GM13977 (cell line): ENCODE data around the gene TBRG4.

Source experiments
- DNase-seq: peaks from one replicate; pipeline ENCODE4 v3.0.0; 2012; ENCODE audit warnings: low spot score
- in situ Hi-C: fragments of 300-500 bp; cut with MboI; formaldehyde crosslinking; loops from one replicate; pipeline ENCODE4 v1.12.0; 2022; ENCODE audit warnings: low sequenced_read_pairs, low pct_unique_long_range_greater_than_20kb, mixed read lengths, inconsistent platforms; ENCODE audit not compliant: unreplicated experiment
- TF ChIP-seq, protein P1 (sequence below): IDR thresholded peaks from 2 replicates; pipeline ENCODE4 v1.5.1; 2012; ENCODE audit warnings: mild to moderate bottlenecking, control low read depth; ENCODE audit not compliant: insufficient read depth; ENCODE audit errors: extremely low read depth, missing control alignments

Gene TBRG4

DNA sequence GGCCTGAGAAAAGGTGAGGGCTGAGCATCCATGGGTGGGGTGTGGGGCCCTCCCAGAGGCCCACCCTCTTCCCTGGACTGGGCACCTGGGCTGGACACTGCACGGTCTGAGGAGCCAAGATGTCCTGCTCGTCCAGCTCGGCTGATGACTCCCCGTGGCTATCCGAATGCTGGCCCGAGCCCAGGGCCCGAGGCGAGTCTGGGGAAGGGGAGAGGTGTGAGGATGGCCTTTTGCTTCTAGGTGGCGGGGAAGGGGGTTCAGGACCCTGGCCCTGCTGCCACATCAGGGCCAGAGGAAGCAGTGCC, 29.9 kb downstream of the TBRG4 start:
- in situ Hi-C loops = no loop called here
- no peak for DNase-seq
- TF ChIP-seq, protein P1, sequence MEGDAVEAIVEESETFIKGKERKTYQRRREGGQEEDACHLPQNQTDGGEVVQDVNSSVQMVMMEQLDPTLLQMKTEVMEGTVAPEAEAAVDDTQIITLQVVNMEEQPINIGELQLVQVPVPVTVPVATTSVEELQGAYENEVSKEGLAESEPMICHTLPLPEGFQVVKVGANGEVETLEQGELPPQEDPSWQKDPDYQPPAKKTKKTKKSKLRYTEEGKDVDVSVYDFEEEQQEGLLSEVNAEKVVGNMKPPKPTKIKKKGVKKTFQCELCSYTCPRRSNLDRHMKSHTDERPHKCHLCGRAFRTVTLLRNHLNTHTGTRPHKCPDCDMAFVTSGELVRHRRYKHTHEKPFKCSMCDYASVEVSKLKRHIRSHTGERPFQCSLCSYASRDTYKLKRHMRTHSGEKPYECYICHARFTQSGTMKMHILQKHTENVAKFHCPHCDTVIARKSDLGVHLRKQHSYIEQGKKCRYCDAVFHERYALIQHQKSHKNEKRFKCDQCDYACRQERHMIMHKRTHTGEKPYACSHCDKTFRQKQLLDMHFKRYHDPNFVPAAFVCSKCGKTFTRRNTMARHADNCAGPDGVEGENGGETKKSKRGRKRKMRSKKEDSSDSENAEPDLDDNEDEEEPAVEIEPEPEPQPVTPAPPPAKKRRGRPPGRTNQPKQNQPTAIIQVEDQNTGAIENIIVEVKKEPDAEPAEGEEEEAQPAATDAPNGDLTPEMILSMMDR = no peak

DNA sequence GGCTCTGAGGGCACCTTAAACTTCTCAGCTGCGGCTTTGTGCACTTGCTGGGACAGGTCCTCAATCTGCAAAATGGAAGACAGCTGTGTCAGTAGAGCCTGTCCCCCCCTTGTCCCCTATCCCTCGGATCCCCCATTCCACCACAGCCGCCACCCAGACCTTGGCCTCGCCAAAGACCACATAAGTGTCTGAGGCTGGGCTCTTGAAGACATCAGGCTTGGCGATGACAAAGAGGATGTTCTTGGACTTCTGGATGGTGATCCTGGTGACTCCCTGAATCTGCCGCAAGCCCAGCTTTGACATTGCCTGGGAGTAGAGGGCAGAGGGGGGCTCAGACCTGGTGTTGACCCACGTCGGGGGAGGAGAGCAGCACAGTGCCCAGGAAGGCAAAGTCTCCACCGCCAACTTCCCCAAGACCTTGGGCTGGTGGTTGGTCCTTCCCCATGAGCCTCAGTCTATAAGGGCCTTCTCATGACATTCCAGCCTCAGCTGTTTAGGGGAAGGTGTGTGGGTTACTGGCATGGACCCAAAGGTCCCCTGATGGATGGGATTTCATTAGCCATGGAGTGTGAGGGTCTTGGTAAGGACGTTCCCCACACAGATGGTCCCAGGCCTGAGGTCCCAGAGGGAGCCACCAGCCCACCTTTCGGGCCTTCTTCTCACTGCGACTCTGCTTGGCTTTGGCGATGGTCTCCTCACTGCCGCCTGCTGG, 30.4 kb downstream of the TBRG4 start:
- DNase-seq = no peak
- in situ Hi-C loops = no loop called here
- TF ChIP-seq, protein P1 = no peak

DNA sequence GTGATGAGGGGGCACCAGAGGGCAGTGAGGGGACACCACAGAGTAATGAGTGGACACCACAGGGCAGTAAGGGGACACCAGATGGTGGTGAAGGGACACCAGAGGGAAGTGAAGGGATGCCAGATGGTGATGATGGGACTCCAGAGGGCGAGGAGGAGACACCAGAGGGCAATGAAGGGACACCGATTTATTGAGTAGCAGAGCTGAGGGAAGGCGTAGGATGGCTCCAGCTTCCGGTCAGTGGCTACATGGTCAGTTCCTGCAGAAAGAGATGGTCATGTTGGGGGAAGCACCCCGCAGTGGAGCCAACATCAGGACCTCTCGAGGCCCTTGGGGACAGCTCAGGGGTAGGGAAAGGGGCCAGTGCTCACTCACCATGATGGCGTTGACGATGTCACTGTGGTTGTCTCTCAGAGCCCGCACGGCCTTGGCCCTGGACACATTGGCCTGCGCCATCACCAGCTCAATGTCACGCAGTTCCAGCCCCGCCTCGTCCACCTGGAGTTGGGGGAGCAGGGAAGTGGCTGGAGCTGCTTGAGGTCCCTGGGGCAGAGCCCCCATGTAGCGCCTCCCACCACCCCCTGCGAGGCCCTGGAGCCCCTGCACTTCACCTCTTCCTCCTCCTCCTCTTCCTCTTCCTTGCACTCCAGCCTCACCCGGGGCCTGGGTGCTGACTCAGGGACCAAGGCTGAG, 31.1 kb downstream of the TBRG4 start:
- TF ChIP-seq, protein P1 = no peak
- in situ Hi-C loops = no loop called here
- DNase-seq = no peak

DNA sequence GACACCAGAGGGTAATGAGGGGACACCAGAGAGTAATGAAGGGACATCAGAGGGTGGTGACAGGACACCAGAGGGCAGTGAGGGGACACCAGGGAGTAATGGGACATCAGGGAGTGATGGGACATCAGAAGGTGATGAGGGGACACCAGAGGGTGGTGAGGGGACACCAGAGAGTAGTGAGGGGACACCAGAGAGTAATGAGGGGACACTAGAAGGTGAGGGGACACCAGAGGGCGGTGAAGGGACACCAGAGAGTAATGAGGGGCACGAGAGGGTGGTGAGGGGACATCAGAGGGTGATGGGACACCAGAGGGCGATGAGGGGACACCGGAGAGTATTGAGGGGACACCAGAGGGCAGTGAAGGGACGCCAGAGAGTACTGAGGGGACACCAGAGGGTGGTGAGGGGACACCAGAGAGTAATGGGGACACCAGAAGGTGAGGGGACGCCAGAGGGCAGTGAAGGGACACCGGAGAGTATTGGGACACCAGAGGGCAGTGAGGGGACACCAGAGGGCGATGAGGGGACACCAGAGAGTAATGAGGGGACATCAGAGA, 33.3 kb downstream of the TBRG4 start:
- in situ Hi-C loops = no loop called here
- no peak for DNase-seq
- TF ChIP-seq, protein P1 = no peak

DNA sequence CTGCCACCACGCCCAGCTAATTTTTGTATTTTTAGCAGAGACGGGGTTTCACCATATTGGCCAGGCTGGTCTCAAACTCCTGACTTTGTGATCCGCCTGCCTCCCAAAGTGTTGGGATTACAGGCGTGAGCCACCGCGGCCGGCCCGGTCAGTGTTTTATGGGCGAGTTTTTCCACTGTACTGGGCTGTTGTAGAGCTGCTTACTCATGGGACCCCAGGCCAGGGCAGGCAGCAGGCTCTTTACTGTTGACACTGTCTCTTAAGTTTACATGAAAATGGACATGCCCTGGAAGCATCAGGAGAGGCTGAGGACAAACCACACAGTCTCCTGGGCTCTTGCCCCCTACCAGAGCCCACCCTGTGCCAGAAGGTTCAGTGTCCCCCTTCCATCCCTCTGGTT, 33.9 kb downstream of the TBRG4 start:
- in situ Hi-C loops = no loop called here
- no peak for DNase-seq
- TF ChIP-seq, protein P1 = no peak

DNA sequence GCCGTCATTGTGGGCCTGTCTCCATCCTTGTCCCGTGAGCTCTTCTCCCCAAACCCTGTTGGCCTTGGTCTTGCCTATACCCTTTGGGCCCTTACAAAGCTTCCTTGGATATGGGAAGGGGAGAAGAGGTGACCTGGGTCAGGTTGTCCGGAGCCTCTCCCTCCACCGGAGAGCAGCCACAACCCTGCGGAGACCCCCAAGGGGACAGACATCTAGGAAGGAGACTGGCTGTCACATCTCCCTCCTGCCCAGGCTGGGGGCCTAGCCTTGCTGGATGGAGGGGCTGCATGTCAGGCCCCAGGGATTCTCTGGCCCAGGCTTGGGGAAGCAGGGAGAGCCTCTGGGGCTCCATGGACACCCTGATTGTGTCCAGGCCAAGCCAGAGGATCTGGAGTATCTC, 34.6 kb downstream of the TBRG4 start:
- DNase-seq = no peak
- TF ChIP-seq, protein P1 = no peak
- in situ Hi-C loops = no loop called here
